ENCODE measurements around the gene EPS8L3. TPM values are rescaled to one million over a fixed set of nuclear protein-coding genes. Genes with fewer than 3 reads are reported as not detected.
"Not testable (repeated sequence)": the region's sequence is repeated elsewhere in the genome, so short reads cannot be mapped to it uniquely, and the experiment has no call there.

Gene EPS8L3
- polyA plus RNA-seq, 4 donors, result 167 to 736 (median 401) TPM

DNA sequence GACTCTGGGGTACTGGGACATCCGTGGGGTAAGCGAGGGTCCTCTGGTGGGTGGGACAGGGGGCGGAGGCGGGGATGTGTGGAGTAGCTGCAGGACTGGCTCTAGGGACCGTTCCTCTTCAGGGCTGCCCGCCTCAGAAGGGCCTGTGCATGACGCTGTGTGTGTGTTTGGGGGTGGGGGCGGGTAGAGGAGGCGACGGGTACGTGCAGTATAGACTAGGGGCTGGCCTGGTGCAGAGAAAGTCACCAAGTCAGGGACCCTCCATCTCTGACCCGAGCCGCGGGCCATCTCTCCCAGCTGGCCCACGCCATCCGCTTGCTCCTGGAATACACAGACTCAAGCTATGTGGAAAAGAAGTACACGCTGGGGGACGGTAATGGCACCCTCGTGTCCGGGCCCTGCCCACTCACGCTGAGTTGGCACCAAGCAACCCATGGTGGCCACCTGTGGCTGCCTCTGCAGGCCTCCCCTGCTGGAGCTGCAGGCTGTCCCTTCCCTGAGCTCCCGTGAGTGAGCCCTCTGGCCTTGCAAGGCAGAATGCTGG, 51.3 kb downstream of the EPS8L3 start:
- FAIRE-seq (no peak), DNase-seq (peak in 1 of 2 donors; percentile 0)
- H3K9me3 ChIP-seq (ENCODE audit: control insufficient read depth in 2 of 2, insufficient read depth in 1 of 2, low read depth in 1 of 2, low read length in 1 of 2), result peaks cover 0 to 18% of the 10 kb centered on the region in 2 donors
- no peaks in the 10 kb centered on the region for H3K27me3 ChIP-seq (ENCODE audit: control insufficient read depth in 3 of 3, insufficient read depth in 3 of 3, low read length in 3 of 3)
- no peak overlapping the region for H3K27ac ChIP-seq (ENCODE audit: low read depth in 1 of 3, low read length in 2 of 3)
- H3K36me3 ChIP-seq (ENCODE audit: control insufficient read depth in 3 of 3, insufficient read depth in 2 of 3, low read depth in 1 of 3, low read length in 3 of 3), result no peaks in the 10 kb centered on the region
- no peaks in the 10 kb centered on the region for H3K4me1 ChIP-seq (ENCODE audit: control insufficient read depth in 3 of 3, insufficient read depth in 2 of 3, low read depth in 1 of 3, low read length in 2 of 3)
- H3K4me3 ChIP-seq (ENCODE audit: low read depth in 1 of 3, low read length in 3 of 3), result peak overlapping the region in 1 of 3 donors; percentile 27
- 56 to 89% (median 79%) methylated on average over 22 of the region's 22 CpGs for WGBS, 3 donors

DNA sequence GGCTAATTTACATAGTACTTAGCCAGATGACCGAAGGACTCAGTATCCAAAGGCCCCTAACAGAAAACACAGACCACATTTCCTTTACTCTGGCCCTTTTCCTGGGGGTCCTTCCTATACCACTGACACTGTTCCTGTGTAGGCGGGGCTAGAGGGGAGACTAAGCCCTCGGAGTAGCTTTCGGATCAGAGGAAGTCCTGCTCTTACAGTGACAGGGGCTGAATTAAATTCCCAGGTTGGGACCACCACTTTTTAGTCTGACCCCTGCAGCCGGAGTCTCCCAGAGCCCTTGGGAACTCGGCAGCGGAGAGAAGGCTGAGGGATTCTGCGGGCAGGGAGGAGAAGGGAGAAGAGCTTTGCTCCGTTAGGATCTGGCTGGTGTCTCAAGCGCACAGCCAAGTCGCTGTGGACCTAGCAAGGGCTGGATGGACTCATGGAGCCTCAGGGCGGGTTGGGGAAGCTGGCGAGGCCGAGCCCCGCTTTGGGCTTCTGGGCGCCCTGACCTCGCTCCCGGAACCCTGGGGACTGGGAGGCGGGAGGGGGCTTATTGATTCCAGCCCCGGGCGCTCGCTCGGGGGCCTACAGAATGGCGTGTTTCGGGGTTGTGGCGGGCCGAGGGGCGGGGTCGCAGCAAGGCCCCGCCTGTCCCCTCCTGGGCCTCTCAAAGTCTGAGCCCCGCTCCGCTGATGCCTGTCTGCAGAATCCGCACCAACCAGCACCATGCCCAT, 52.0 kb downstream of the EPS8L3 start, which contains the start of gene GSTM5:
Gene GSTM5, plus strand, starts transcription at position 659 of the 728 bp plus-strand sequence. Its CDS starts 62 bp downstream, at position 721.
- peak within 1 kb of the TSS in 1 of 3 donors; percentile 5 for H3K27ac ChIP-seq (ENCODE audit: low read depth in 1 of 3, low read length in 2 of 3)
- not testable (repeated sequence) for FAIRE-seq; H3K36me3 ChIP-seq (ENCODE audit: control insufficient read depth in 3 of 3, insufficient read depth in 2 of 3, low read depth in 1 of 3, low read length in 3 of 3); H3K27me3 ChIP-seq (ENCODE audit: control insufficient read depth in 3 of 3, insufficient read depth in 3 of 3, low read length in 3 of 3); H3K4me1 ChIP-seq (ENCODE audit: control insufficient read depth in 3 of 3, insufficient read depth in 2 of 3, low read depth in 1 of 3, low read length in 2 of 3)
- DNase-seq, result peak in 1 of 2 donors; percentile 4
- peak within 1 kb of the TSS in 1 of 3 donors; percentile 27 for H3K4me3 ChIP-seq (ENCODE audit: low read depth in 1 of 3, low read length in 3 of 3)
- H3K9me3 ChIP-seq (ENCODE audit: control insufficient read depth in 2 of 2, insufficient read depth in 1 of 2, low read depth in 1 of 2, low read length in 1 of 2), result peaks cover 0 to 18% of the 10 kb centered on the region in 2 donors
- WGBS, 3 donors, result 37 to 70% (median 51%) methylated on average over 24 to 33 of the region's 33 CpGs

DNA sequence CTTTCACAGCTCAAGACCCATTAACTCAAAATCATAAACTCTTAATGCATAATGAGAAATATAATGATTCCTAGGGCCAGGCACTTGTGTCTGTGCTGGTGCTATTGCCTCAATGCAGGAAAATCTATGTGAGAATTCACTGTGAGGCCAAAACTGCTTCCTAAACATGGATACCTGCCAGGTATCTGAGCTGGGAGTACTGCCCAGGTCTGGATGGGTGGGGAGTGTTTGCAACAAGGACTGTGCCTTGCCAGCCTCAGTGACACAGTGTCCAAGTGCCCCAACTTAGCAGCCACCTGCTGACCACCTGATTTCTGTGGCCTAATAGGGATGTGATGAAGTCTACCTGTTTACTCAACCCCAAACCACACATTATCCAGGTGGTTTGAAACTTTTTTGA, 53.9 kb downstream of the EPS8L3 start:
- H3K36me3 ChIP-seq (ENCODE audit: control insufficient read depth in 3 of 3, insufficient read depth in 2 of 3, low read depth in 1 of 3, low read length in 3 of 3); H3K4me3 ChIP-seq (ENCODE audit: low read depth in 1 of 3, low read length in 3 of 3); H3K27ac ChIP-seq (ENCODE audit: low read depth in 1 of 3, low read length in 2 of 3); H3K27me3 ChIP-seq (ENCODE audit: control insufficient read depth in 3 of 3, insufficient read depth in 3 of 3, low read length in 3 of 3); FAIRE-seq: not testable (repeated sequence)
- peaks cover 0 to 18% of the 10 kb centered on the region in 2 donors for H3K9me3 ChIP-seq (ENCODE audit: control insufficient read depth in 2 of 2, insufficient read depth in 1 of 2, low read depth in 1 of 2, low read length in 1 of 2)
- peaks cover 0 to 14% (median 2%) of the 10 kb centered on the region in 3 donors for H3K4me1 ChIP-seq (ENCODE audit: control insufficient read depth in 3 of 3, insufficient read depth in 2 of 3, low read depth in 1 of 3, low read length in 2 of 3)
- DNase-seq, result peak in 1 of 2 donors; percentile 0

DNA sequence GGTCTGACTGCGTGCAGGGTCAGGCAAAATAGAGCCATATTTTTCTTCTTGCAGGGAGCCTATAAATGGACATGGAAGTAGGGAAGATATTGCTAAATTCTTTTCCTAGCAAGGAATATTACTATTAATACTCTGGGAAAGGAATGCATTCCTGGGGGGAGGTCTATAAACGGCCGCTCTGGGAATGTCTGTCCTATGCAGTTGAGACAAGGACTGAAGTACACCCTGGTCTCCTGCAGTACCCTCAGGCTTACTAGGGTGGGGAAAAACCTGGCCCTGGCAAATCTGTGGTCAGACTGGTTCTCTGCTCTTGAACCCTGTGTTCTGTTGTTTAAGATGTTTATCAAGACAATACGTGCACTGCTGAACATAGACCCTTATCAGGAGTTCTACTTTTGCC, 54.8 kb downstream of the EPS8L3 start:
- not testable (repeated sequence) for H3K36me3 ChIP-seq (ENCODE audit: control insufficient read depth in 3 of 3, insufficient read depth in 2 of 3, low read depth in 1 of 3, low read length in 3 of 3); H3K27me3 ChIP-seq (ENCODE audit: control insufficient read depth in 3 of 3, insufficient read depth in 3 of 3, low read length in 3 of 3); H3K4me3 ChIP-seq (ENCODE audit: low read depth in 1 of 3, low read length in 3 of 3); FAIRE-seq; H3K27ac ChIP-seq (ENCODE audit: low read depth in 1 of 3, low read length in 2 of 3)
- peaks cover 0 to 14% (median 2%) of the 10 kb centered on the region in 3 donors for H3K4me1 ChIP-seq (ENCODE audit: control insufficient read depth in 3 of 3, insufficient read depth in 2 of 3, low read depth in 1 of 3, low read length in 2 of 3)
- peak in 1 of 2 donors; percentile 0 for DNase-seq
- WGBS, 3 donors, result 79 to 88% (median 82%) methylated on average over 4 of the region's 4 CpGs
- peaks cover 0 to 19% of the 10 kb centered on the region in 2 donors for H3K9me3 ChIP-seq (ENCODE audit: control insufficient read depth in 2 of 2, insufficient read depth in 1 of 2, low read depth in 1 of 2, low read length in 1 of 2)

DNA sequence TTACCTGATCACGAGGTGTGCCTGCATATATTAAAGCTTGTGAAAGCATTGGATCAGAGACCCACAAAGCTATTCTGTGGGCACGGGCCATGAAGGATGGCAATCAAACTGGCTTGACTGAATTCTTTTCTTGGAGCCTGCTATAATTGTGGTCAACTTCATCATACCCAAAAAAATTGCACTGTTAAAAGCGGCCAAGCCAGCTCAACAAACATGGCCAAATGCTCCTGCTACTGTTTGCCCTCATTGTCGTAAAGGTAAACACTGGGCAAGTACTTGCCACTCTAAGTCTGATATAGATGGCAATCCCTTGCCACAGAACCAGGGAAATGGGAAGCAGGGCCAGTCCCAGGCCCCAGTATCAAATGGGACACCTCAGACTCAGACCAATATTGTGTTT, 58.3 kb downstream of the EPS8L3 start:
- Histone ChIP-seq H3K36me3 (ENCODE audit: control insufficient read depth in 3 of 3, insufficient read depth in 2 of 3, low read depth in 1 of 3, low read length in 3 of 3) (no peaks in the 10 kb centered on the region), H3K27ac (ENCODE audit: low read depth in 1 of 3, low read length in 2 of 3) (no peak overlapping the region), H3K4me3 (ENCODE audit: low read depth in 1 of 3, low read length in 3 of 3) (no peak overlapping the region), H3K9me3 (ENCODE audit: control insufficient read depth in 2 of 2, insufficient read depth in 1 of 2, low read depth in 1 of 2, low read length in 1 of 2) (peaks cover 0 to 29% of the 10 kb centered on the region in 2 donors), H3K4me1 (ENCODE audit: control insufficient read depth in 3 of 3, insufficient read depth in 2 of 3, low read depth in 1 of 3, low read length in 2 of 3) (peaks cover 0 to 14% (median 2%) of the 10 kb centered on the region in 3 donors), H3K27me3 (ENCODE audit: control insufficient read depth in 3 of 3, insufficient read depth in 3 of 3, low read length in 3 of 3) (no peaks in the 10 kb centered on the region)
- FAIRE-seq (no peak), DNase-seq (peak in 1 of 2 donors; percentile 0)
- 80 to 87% (median 87%) methylated on average over 4 of the region's 4 CpGs for WGBS, 3 donors

DNA sequence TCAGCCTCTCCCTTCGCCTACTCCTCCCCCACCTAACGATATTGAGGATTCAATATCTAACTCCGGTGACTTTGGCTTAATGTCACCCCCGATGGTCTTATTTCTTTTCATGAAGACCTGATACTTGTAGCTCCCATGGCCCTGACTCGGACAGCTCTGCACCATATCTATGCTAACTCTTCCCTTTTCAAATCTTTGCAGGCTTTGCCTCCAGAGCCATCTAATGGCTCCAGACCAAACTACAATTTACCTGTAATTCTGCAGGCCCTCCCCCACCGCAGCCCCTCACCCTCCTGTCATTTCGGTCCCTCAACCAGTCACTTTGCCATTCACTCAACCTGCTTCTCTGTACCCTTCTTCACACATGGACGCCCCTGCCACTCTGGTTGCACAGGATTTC, 59.5 kb downstream of the EPS8L3 start:
- H3K4me3 ChIP-seq (ENCODE audit: low read depth in 1 of 3, low read length in 3 of 3), result no peak overlapping the region
- WGBS, 3 donors, result 75 to 80% (median 77%) methylated on average over 8 of the region's 8 CpGs
- H3K27ac ChIP-seq (ENCODE audit: low read depth in 1 of 3, low read length in 2 of 3), result no peak overlapping the region
- no peaks in the 10 kb centered on the region for H3K27me3 ChIP-seq (ENCODE audit: control insufficient read depth in 3 of 3, insufficient read depth in 3 of 3, low read length in 3 of 3)
- DNase-seq, result peak in 1 of 2 donors; percentile 6
- peaks cover 0 to 14% (median 2%) of the 10 kb centered on the region in 3 donors for H3K4me1 ChIP-seq (ENCODE audit: control insufficient read depth in 3 of 3, insufficient read depth in 2 of 3, low read depth in 1 of 3, low read length in 2 of 3)
- FAIRE-seq, result no peak
- H3K9me3 ChIP-seq (ENCODE audit: control insufficient read depth in 2 of 2, insufficient read depth in 1 of 2, low read depth in 1 of 2, low read length in 1 of 2), result peaks cover 0 to 24% of the 10 kb centered on the region in 2 donors
- no peaks in the 10 kb centered on the region for H3K36me3 ChIP-seq (ENCODE audit: control insufficient read depth in 3 of 3, insufficient read depth in 2 of 3, low read depth in 1 of 3, low read length in 3 of 3)

DNA sequence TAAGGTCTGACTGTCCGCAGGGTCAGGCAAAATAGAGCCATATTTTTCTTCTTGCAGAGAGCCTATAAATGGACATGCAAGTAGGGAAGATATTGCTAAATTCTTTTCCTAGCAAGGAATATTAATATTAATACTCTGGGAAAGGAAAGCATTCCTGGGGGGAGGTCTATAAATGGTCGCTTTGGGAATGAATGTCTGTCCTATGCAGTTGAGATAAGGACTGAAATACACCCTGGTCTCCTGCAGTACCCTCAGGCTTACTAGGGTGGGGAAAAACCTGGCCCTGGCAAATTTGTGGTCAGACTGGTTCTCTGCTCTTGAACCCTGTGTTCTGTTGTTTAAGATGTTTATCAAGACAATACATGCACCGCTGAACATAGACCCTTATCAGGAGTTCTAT, 60.8 kb downstream of the EPS8L3 start:
- Histone ChIP-seq H3K9me3 (ENCODE audit: control insufficient read depth in 2 of 2, insufficient read depth in 1 of 2, low read depth in 1 of 2, low read length in 1 of 2) (peaks cover 0 to 13% of the 10 kb centered on the region in 2 donors), H3K4me1 (ENCODE audit: control insufficient read depth in 3 of 3, insufficient read depth in 2 of 3, low read depth in 1 of 3, low read length in 2 of 3) (peaks cover 0 to 14% (median 2%) of the 10 kb centered on the region in 3 donors)
- not testable (repeated sequence) for H3K27me3 ChIP-seq (ENCODE audit: control insufficient read depth in 3 of 3, insufficient read depth in 3 of 3, low read length in 3 of 3); H3K4me3 ChIP-seq (ENCODE audit: low read depth in 1 of 3, low read length in 3 of 3); FAIRE-seq; H3K27ac ChIP-seq (ENCODE audit: low read depth in 1 of 3, low read length in 2 of 3); H3K36me3 ChIP-seq (ENCODE audit: control insufficient read depth in 3 of 3, insufficient read depth in 2 of 3, low read depth in 1 of 3, low read length in 3 of 3)
- 80 to 85% (median 83%) methylated on average over 3 of the region's 3 CpGs for WGBS, 3 donors
- peak in 1 of 2 donors; percentile 0 for DNase-seq
